Measurements from ENCODE around the gene INHA.

INHA gene

DNA sequence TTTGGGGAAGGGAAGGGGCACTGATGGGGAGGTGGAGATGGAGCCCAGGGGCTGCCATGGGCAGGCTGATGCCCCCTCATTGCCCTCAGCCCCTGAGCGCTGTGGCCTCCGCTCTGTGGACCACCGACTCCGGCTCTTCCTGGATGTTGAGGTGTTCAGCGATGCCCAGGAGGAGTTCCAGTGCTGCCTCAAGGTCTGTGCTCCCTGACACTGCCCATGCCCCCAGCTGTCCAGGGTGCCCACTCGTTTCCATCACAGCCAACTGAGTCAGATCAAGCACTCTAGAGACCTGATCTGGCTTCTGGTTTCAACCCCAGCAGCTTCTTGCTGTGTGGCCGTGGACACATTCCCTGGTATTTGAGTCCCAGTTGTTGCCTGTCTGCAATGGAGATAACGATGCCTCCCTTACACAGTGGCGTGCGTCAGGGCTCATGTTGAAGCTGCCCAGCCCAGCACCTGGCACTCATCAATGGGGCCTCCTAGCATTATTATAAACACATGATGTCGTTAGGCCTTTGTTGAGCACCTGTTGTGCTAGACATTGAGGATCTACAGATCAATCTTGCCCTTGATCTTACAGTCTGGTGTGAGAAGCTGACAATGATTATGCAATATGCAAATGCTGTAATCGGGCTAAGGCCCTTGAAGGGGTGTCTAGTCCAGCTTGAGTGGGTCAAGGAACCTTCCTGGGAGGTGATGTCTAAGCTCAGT lies 39.9 kb downstream of the INHA start:
- DNase-seq (ENCODE audit: low read depth, low spot score), result no peak

- no peak for DNase-seq (ENCODE audit: low read depth, low spot score)
These were observed 40.6 kb downstream of the INHA start for GRCh38 chr2:219612577-219613286.

GRCh38 chr2:219613461-219614070 lies 41.5 kb downstream of the INHA start:
- no peak for DNase-seq (ENCODE audit: low read depth, low spot score)

GRCh38 chr2:219614076-219614860 lies 42.2 kb downstream of the INHA start:
- no peak for DNase-seq (ENCODE audit: low read depth, low spot score)

- DNase-seq (ENCODE audit: low read depth, low spot score), result no peak
These were observed 42.9 kb downstream of the INHA start for GRCh38 chr2:219615036-219615435.

- no peak for DNase-seq (ENCODE audit: low read depth, low spot score)
These were observed 43.8 kb downstream of the INHA start for GRCh38 chr2:219615894-219616293.

- no peak for DNase-seq (ENCODE audit: low read depth, low spot score)
These were observed 44.4 kb downstream of the INHA start for GRCh38 chr2:219616550-219616949.

GRCh38 chr2:219618733-219619122 lies 46.6 kb downstream of the INHA start:
- DNase-seq (ENCODE audit: low read depth, low spot score), result no peak

GRCh38 chr2:219619235-219619634 lies 47.1 kb downstream of the INHA start:
- DNase-seq (ENCODE audit: low read depth, low spot score), result no peak

DNA sequence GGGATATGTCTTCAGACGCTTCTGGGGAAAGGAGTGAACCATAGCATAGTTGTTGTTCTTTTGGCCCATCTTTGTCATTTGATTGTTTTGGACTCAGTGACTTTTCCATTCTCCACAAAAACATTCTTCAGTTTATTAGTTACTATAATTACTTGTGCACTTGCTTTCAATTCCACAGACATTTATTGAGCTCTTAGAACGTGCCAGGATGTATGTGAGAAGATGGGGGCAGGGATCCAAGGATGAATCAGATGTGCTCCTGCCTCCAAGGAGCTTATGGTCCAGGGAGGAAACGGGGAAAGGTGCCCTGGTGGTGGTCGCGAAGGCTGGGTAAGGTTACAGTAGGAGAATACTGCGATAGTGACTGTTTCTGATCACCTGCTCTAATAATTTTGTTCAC lies 48.4 kb downstream of the INHA start:
- DNase-seq (ENCODE audit: low read depth, low spot score), result no peak

DNA sequence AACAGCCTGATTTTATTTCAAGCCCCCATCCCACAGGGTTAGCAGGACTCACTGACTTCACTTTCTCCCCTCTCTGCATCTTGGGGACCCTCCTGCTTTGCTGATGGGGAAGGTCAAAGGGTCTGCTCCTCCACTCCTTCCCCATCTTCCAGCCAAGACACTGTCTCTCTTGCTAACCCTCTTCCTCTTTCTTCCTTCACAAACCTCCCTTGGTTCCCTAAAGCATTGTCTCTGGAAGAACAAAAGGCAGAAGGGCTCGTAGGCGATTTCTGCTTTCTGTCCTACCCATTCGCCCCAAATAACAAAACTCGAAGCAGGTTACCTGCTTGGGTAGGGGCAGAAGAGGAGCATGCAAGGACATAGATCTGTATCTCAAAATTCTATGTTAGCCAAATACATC lies 49.8 kb downstream of the INHA start:
- DNase-seq (ENCODE audit: low read depth, low spot score), result no peak

DNA sequence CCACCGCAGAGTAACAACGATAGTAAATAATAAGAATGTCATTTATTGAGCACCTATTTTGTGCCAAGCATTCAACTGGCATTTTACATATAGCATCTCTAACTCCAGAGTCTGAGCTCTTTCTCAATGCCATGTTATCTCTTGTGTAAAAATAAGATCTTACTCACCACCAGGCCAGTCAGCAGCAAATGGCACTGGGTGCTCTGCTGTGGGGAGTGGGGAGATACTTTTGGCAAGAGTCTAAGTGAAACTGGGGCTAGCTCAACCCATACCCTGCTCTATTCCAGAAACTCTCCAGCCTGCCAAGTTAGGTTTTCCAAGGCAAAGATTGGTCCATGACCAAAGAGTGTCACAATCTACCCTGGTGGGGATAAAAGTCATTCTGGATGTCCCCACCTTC lies 50.4 kb downstream of the INHA start:
- no peak for DNase-seq (ENCODE audit: low read depth, low spot score)

GRCh38 chr2:219624565-219624964 lies 52.5 kb downstream of the INHA start:
- DNase-seq (ENCODE audit: low read depth, low spot score), result no peak

- no peak for DNase-seq (ENCODE audit: low read depth, low spot score)
These were observed 53.1 kb downstream of the INHA start for GRCh38 chr2:219625179-219625578.
